ENCODE results near the gene OR1J1.

Gene OR1J1

DNA sequence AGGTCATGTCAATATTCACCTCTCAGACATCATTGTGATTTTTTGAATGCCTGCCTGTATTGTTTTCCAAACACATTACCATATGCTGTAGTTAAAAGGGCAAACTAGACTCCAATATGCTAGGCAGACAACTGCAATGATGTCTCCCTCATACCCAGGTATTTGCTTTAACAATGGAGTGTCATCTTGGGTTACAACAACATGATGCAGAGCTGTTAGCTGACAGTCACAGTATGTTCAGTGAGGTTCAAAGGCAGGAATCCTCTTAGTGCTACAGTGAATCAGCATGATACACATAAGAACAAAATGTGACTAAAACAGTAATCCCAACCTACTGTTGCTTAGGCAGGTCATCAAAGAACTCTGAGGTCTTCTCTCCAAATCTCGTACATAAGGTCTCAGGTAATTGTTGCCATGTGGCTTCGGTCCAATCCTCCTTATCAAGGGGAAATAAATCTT is 24.0 kb downstream of the OR1J1 start:
- TF ChIP-seq POLR2AphosphoS5 (IDR thresholded peaks at IDR 0.05; ENCODE audit: low read depth) (no peak), SPI1 (IDR thresholded peaks at IDR 0.05; ENCODE audit: borderline replicate concordance, low read depth) (no peak)
- TF ChIP-seq, protein P1, sequence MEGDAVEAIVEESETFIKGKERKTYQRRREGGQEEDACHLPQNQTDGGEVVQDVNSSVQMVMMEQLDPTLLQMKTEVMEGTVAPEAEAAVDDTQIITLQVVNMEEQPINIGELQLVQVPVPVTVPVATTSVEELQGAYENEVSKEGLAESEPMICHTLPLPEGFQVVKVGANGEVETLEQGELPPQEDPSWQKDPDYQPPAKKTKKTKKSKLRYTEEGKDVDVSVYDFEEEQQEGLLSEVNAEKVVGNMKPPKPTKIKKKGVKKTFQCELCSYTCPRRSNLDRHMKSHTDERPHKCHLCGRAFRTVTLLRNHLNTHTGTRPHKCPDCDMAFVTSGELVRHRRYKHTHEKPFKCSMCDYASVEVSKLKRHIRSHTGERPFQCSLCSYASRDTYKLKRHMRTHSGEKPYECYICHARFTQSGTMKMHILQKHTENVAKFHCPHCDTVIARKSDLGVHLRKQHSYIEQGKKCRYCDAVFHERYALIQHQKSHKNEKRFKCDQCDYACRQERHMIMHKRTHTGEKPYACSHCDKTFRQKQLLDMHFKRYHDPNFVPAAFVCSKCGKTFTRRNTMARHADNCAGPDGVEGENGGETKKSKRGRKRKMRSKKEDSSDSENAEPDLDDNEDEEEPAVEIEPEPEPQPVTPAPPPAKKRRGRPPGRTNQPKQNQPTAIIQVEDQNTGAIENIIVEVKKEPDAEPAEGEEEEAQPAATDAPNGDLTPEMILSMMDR (IDR thresholded peaks at IDR 0.05; ENCODE audit: insufficient read depth, low read length) = no peak
- TF ChIP-seq, protein P2, sequence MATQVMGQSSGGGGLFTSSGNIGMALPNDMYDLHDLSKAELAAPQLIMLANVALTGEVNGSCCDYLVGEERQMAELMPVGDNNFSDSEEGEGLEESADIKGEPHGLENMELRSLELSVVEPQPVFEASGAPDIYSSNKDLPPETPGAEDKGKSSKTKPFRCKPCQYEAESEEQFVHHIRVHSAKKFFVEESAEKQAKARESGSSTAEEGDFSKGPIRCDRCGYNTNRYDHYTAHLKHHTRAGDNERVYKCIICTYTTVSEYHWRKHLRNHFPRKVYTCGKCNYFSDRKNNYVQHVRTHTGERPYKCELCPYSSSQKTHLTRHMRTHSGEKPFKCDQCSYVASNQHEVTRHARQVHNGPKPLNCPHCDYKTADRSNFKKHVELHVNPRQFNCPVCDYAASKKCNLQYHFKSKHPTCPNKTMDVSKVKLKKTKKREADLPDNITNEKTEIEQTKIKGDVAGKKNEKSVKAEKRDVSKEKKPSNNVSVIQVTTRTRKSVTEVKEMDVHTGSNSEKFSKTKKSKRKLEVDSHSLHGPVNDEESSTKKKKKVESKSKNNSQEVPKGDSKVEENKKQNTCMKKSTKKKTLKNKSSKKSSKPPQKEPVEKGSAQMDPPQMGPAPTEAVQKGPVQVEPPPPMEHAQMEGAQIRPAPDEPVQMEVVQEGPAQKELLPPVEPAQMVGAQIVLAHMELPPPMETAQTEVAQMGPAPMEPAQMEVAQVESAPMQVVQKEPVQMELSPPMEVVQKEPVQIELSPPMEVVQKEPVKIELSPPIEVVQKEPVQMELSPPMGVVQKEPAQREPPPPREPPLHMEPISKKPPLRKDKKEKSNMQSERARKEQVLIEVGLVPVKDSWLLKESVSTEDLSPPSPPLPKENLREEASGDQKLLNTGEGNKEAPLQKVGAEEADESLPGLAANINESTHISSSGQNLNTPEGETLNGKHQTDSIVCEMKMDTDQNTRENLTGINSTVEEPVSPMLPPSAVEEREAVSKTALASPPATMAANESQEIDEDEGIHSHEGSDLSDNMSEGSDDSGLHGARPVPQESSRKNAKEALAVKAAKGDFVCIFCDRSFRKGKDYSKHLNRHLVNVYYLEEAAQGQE (IDR thresholded peaks at IDR 0.05; ENCODE audit: insufficient replicate concordance, low read depth) = no peak
- Histone ChIP-seq H3K27ac (replicated peaks) (no peak overlapping the region), H3K4me3 (replicated peaks; ENCODE audit: insufficient read depth, low read length) (no peak overlapping the region), H3K27me3 (ENCODE audit: insufficient read depth, poor library complexity, severe bottlenecking) (no peaks in the 10 kb centered on the region)
- DNase-seq (ENCODE audit: low read depth in 1 of 2, low spot score in 1 of 2) = no peak

DNA sequence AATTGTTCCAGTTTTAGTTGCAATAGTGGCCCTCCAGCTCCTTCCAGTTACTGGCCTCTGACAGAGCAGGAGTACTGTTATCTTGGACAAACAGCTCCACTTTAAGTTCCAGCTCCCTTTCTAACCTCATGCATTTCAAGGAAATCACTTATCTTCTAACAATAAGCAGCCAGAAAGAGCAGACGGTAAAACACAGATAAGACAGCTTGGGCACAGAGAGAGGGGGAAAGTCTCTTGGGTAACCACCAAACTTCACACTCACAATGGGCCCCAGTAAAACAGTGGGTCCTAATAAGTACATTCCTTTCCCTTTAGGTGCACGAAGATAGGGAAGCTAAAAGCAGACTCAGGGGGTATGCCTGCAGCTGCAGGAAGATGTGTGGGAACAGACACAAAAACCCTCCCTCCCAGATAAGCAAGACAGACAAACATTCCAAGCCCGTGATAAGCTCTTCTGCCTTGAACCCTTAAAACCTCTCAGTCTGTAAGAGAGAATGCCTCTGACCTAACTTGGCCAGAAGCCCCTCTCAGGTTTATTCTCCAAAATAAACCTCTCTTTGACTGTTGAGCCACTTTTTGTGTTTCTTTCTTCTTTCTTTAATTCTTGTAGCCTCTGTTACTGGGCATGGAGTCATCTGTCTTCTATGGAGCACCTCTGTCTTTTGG is 30.8 kb downstream of the OR1J1 start:
- TF ChIP-seq, protein P1 (IDR thresholded peaks at IDR 0.05; ENCODE audit: insufficient read depth, low read length) = no peak
- TF ChIP-seq POLR2AphosphoS5 (IDR thresholded peaks at IDR 0.05; ENCODE audit: low read depth) = no peak
- TF ChIP-seq GABPA (IDR thresholded peaks at IDR 0.05; ENCODE audit: low read depth) = no peak
- TF ChIP-seq SPI1 (IDR thresholded peaks at IDR 0.05; ENCODE audit: borderline replicate concordance, low read depth) = no peak
- TF ChIP-seq, protein P2 (IDR thresholded peaks at IDR 0.05; ENCODE audit: insufficient replicate concordance, low read depth) = no peak
- Histone ChIP-seq H3K27me3 (ENCODE audit: insufficient read depth, poor library complexity, severe bottlenecking) (no peaks in the 10 kb centered on the region), H3K4me3 (replicated peaks; ENCODE audit: insufficient read depth, low read length) (no peak overlapping the region), H3K27ac (replicated peaks) (no peak overlapping the region)
- no peak for DNase-seq (ENCODE audit: low read depth in 1 of 2, low spot score in 1 of 2)

DNA sequence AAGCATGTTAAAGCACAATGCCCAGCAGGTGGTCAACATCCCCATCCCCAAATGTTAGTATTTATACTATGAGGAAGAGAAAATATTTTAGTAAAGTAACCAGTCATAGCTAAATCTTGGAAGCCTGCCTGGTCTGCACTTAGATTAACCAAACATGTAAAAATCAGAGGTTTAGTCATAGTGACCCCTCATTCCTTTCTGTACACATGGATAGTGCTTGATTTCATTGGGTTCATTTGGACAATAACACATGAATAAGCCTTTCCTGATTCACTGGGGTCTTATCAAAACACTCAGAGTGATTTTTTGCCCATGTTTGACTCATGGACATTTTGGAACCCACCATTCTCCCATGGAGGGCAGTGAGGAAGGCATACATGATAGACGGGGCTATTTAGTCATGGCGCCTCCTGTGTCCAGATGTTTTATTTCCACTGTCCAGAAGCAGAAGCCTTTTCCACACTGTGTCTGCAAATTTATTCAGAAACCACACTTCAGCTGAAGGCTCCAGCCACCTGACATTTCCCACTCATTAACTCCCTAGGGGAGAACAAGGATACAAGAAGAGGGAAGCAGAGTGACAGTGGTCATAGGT is 32.5 kb downstream of the OR1J1 start:
- TF ChIP-seq, protein P2 (IDR thresholded peaks at IDR 0.05; ENCODE audit: insufficient replicate concordance, low read depth) = no peak
- TF ChIP-seq, protein P1 (IDR thresholded peaks at IDR 0.05; ENCODE audit: insufficient read depth, low read length) = no peak
- TF ChIP-seq SPI1 (IDR thresholded peaks at IDR 0.05; ENCODE audit: borderline replicate concordance, low read depth) = no peak
- TF ChIP-seq POLR2AphosphoS5 (IDR thresholded peaks at IDR 0.05; ENCODE audit: low read depth) = no peak
- TF ChIP-seq GABPA (IDR thresholded peaks at IDR 0.05; ENCODE audit: low read depth) = no peak
- Histone ChIP-seq H3K27ac (replicated peaks) (no peak overlapping the region), H3K4me3 (replicated peaks; ENCODE audit: insufficient read depth, low read length) (no peak overlapping the region), H3K27me3 (ENCODE audit: insufficient read depth, poor library complexity, severe bottlenecking) (no peaks in the 10 kb centered on the region)
- DNase-seq (ENCODE audit: low read depth in 1 of 2, low spot score in 1 of 2) = no peak
